B cell (primary cell): ENCODE data around the gene MAP7D3. TPM values are rescaled to one million over a fixed set of nuclear protein-coding genes. Genes with fewer than 3 reads are reported as not detected.

Source experiments
- ATAC-seq: fragments of 200-7000 bp; cut with Tn5 transposase; one replicate; pipeline ENCODE4 v1.10.0; 2021; ENCODE audit warnings: low read depth, mild to moderate bottlenecking, moderate number of reproducible peaks, moderate library complexity
- CTCF ChIA-PET: fragments of 350-600 bp; sonication (Branson Sonifier 250); formaldehyde crosslinking; loops from one replicate; lab custom pipeline; 2021; ENCODE audit warnings: antibody characterized with exemption, inconsistent platforms; lab: Charles Lee
- POLR2A ChIA-PET: fragments of 350-600 bp; sonication (Branson Sonifier 250); formaldehyde crosslinking; loops from one replicate; lab custom pipeline; 2021; ENCODE audit warnings: antibody characterized with exemption; lab: Charles Lee
- DNase-seq: peaks from one replicate; pipeline ENCODE4 v3.0.0; 2013
- H2AFZ ChIP-seq: 2 replicates; pipeline ENCODE4 v1.6.1; 2012; ENCODE audit warnings: mild to moderate bottlenecking, low read depth, low read length; ENCODE audit not compliant: insufficient read depth, poor library complexity, severe bottlenecking
- H3K27ac ChIP-seq, 2 donors: 1 replicate in 1 of 2; 2 replicates in 1 of 2; pipeline ENCODE4 v1.5.1; 2012 to 2013; ENCODE audit warnings: low read length in 2 of 2, mild to moderate bottlenecking in 2 of 2, moderate library complexity in 1 of 2
- H3K27me3 ChIP-seq, 4 experiments: fragments of 200-600 bp in 1 of 4; sonication (generic) in 1 of 4; replicated peaks in 1 of 4; 1 replicate in 2 of 4; 2 replicates in 2 of 4; pipeline versions ENCODE4 v1.6.1 to v1.7.0; 2013 to 2016; ENCODE audit warnings: low read length in 3 of 4, mild to moderate bottlenecking in 2 of 4, mixed read lengths in 1 of 4, moderate library complexity in 1 of 4; ENCODE audit not compliant: insufficient read depth in 4 of 4, control insufficient read depth in 3 of 4; ENCODE audit errors: control extremely low read depth in 1 of 4
- H3K36me3 ChIP-seq, 2 experiments: replicated peaks in 1 of 2; 1 replicate in 1 of 2; 2 replicates in 1 of 2; pipeline versions ENCODE4 v1.6.1 to v1.7.1; 2013; ENCODE audit warnings: low read length in 1 of 2; ENCODE audit not compliant: insufficient read depth in 2 of 2, control insufficient read depth in 1 of 2; ENCODE audit errors: control extremely low read depth in 1 of 2, extremely low read depth in 1 of 2
- H3K4me1 ChIP-seq, 2 donors: fragments of 200-600 bp in 1 of 2; sonication (generic) in 1 of 2; 1 replicate in 1 of 2; 2 replicates in 1 of 2; pipeline versions ENCODE4 v1.5.1 to v1.6.1; 2013 to 2017; ENCODE audit warnings: low read length in 2 of 2; ENCODE audit not compliant: control insufficient read depth in 2 of 2, insufficient read depth in 2 of 2
- H3K4me2 ChIP-seq: replicated peaks from 2 replicates; pipeline ENCODE3; 2012; ENCODE audit warnings: mild to moderate bottlenecking, low read depth, low read length; ENCODE audit not compliant: poor library complexity, severe bottlenecking
- H3K4me3 ChIP-seq, 5 experiments: fragments of 200-600 bp in 1 of 5; sonication (generic) in 1 of 5; 1 replicate in 3 of 5; 2 replicates in 2 of 5; pipeline versions ENCODE4 v1.5.1 to v1.7.0; 2011 to 2016; ENCODE audit warnings: low read length in 4 of 5, mild to moderate bottlenecking in 4 of 5, low read depth in 2 of 5, control low read depth in 1 of 5, moderate library complexity in 1 of 5; ENCODE audit not compliant: insufficient read depth in 1 of 5; ENCODE audit errors: control extremely low read depth in 1 of 5, extremely low read depth in 1 of 5
- H3K79me2 ChIP-seq: fragments of 200-600 bp; sonication (generic); one replicate; pipeline ENCODE4 v1.6.0; 2016; ENCODE audit warnings: low read length; ENCODE audit not compliant: control insufficient read depth, insufficient read depth
- H3K9ac ChIP-seq: fragments of 200-600 bp; sonication (generic); 2 replicates; pipeline ENCODE4 v1.6.1; 2017; ENCODE audit warnings: mild to moderate bottlenecking, low read length, moderate library complexity
- H3K9me3 ChIP-seq, 3 donors: one replicate each; pipeline versions ENCODE4 v1.6.1 to v1.7.1; 2013; ENCODE audit warnings: low read length in 2 of 3; ENCODE audit not compliant: control insufficient read depth in 2 of 3, insufficient read depth in 1 of 3; ENCODE audit errors: control extremely low read depth in 1 of 3
- H4K20me1 ChIP-seq: 2 replicates; pipeline ENCODE4 v1.6.0; 2012; ENCODE audit warnings: mild to moderate bottlenecking, low read length; ENCODE audit not compliant: insufficient read depth, control insufficient read depth, poor library complexity, severe bottlenecking
- H3K27ac Mint-ChIP-seq: one replicate; pipeline ENCODE4 v1.8.0; 2021; ENCODE audit warnings: mixed read lengths
- H3K27me3 Mint-ChIP-seq: one replicate; pipeline ENCODE4 v1.8.0; 2021; ENCODE audit warnings: mixed read lengths
- H3K4me1 Mint-ChIP-seq: one replicate; pipeline ENCODE4 v1.8.0; 2021; ENCODE audit warnings: mixed read lengths
- H3K4me3 Mint-ChIP-seq: one replicate; pipeline ENCODE4 v1.8.0; 2021; ENCODE audit warnings: mixed read lengths
- H3K9me3 Mint-ChIP-seq: one replicate; pipeline ENCODE4 v1.8.0; 2022; ENCODE audit warnings: mixed read lengths; ENCODE audit not compliant: insufficient read depth
- CTCF ChIP-seq: fragments of 200-600 bp; IDR thresholded peaks from one replicate; pipeline ENCODE4 v1.8.0; 2022; ENCODE audit warnings: antibody characterized with exemption, mild to moderate bottlenecking
- EZH2 ChIP-seq: IDR thresholded peaks from 2 replicates; pipeline ENCODE4 v1.6.1; 2012; ENCODE audit warnings: borderline replicate concordance, low read depth, mild to moderate bottlenecking, moderate library complexity, low read length; ENCODE audit not compliant: insufficient read depth, poor library complexity, severe bottlenecking
- WGBS: methylation state at CpG from one replicate; pipeline ENCODE4 v1.1.5; 2013; ENCODE audit warnings: missing lambda C conversion rate; ENCODE audit not compliant: insufficient coverage; 5-methylcytosine and 5-hydroxymethylcytosine counted together
- intact Hi-C: fragments of 100-400 bp; cut with micrococcal nuclease; formaldehyde crosslinking; loops from one replicate; pipeline ENCODE4 v1.10.0; 2022
- polyA plus RNA-seq: library from polyadenylated mRNA; depleted of rRNA; stranded (reverse); fragments of >200 nt; gene quantifications from 2 replicates; pipeline ENCODE4 v1.2.3, GENCODE V29; 2012
- total RNA-seq, 2 donors: library from RNA; stranded (reverse); fragments of 120-200 nt in 1 of 2; gene quantifications; 1 replicate in 1 of 2; 2 replicates in 1 of 2; pipeline versions ENCODE4 v1.2.3 to v1.2.4, GENCODE V29; 2013 to 2022

Gene MAP7D3
- total and polyA plus RNA-seq, 2 donors (not counting 1 experiment from before 2014, with no cell fraction given), result 3.8 to 13.0 TPM

DNA sequence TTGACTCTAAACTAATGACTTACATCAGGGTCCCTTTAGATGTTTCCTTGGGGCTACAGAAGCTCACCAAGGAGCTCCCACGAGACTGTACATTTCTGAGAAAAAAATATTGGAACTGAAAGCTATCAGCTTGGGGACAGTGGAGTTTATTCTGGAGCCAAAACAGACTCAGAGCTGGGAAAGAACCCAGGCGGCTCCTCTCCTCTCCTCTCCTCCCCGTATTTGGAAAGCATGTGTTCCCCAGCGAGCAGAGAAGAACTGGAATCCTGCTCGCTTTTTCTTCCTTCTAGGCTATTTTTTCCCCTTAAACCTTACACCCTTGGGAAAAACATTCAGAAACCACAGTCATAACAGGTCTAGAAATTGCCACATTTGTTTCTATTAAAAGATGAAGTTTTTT, 4.3 kb upstream of the MAP7D3 start:
- no peak overlapping the region for H3K4me2 ChIP-seq
- H3K9ac ChIP-seq, result no peak overlapping the region
- no peaks in the 10 kb centered on the region for H4K20me1 ChIP-seq
- POLR2A ChIA-PET, result no interaction called here
- no peaks in the 10 kb centered on the region for H3K27me3 ChIP-seq
- Mint-ChIP-seq H3K27me3 (no peaks in the 10 kb centered on the region), H3K9me3 (no peaks in the 10 kb centered on the region), H3K4me3 (no peak overlapping the region), H3K27ac (no peak overlapping the region), H3K4me1 (peaks cover 7% of the 10 kb centered on the region)
- no peak for ATAC-seq
- no peaks in the 10 kb centered on the region for H3K36me3 ChIP-seq
- CTCF ChIA-PET, result interaction anchor here (1.6 kb wide), 1 partner anchor 12 kb away, joined by 5 read pairs; no protein-coding TSS in a partner anchor
- H3K4me3 ChIP-seq, result no peak overlapping the region
- WGBS, result no CpG with 5 or more reads among the region's 5 CpGs
- peaks cover 0 to 6% of the 10 kb centered on the region in 2 donors for H3K4me1 ChIP-seq
- TF ChIP-seq CTCF (no peak), EZH2 (no peak)
- H3K79me2 ChIP-seq, result no peaks in the 10 kb centered on the region
- no peak overlapping the region for H3K27ac ChIP-seq
- intact Hi-C loops, result no loop called here
- H3K9me3 ChIP-seq, result no peaks in the 10 kb centered on the region
- DNase-seq, result no peak
- H2AFZ ChIP-seq, result no peak overlapping the region

DNA sequence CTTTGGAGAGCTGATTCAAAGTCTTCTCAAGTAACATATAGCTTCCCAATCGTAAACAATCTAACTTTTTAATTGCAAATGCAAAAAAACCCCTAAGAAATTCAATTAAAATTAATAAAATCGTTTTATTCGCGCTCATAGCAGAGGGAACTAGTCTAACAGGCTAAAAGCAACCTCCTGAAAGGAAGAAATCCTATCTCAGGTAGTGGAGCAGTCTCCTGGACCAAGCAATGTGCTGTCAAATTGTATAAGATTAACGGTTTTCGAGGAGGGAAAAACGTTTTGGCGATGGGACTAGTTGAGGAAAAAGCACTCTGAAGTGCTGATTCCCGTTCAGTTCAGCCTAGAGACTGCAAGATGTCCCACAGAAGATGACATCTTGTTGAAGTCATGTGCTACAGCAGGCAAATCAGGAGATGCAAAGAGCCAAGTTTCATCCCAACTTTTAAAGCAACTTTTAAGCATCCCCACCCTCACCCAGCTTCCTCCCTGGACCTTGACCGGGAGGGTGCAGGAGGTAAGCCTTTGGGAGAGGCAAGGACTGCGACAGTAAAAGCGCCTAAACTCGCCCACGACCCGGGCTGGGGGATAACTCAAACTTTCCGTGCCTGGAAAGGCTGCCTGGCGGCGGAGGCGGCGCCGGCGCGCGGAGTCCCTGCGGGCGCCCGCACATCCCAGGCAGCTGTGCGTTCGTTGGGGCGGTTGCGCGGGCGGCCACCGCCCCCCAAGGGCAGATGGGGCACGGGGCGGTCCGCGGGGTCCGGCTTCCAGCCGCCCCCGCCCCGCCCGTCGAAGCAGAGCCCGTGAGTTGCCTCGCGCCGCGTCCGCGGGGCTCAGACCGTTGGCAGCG, 784 bp downstream of the MAP7D3 start:
- DNase-seq, result no peak
- intact Hi-C loops, result loop anchor here (2.0 to 5.0 kb wide), 4 partner anchors 22 to 278 kb away; partner anchors contain the start of genes FHL1, HTATSF1 and MMGT1
- CTCF ChIA-PET, result interaction anchor here (1.7 kb wide), 1 partner anchor 18 kb away, joined by 7 read pairs; no protein-coding TSS in a partner anchor

More for the DNA sequence above, 784 bp downstream of the MAP7D3 start:
- peak overlapping the region; percentile 77 for H3K27ac Mint-ChIP-seq
- WGBS, result 0% methylated on average over 31 of the region's 53 CpGs
- ATAC-seq, result peak; percentile 28
- POLR2A ChIA-PET, result interaction anchor here (0.6 kb wide), 1 partner anchor 19 kb away, joined by 3 read pairs; no protein-coding TSS in a partner anchor
- no peaks in the 10 kb centered on the region for H3K27me3 Mint-ChIP-seq
- H3K27ac ChIP-seq, result peak overlapping the region; percentile 47 to 70
- H3K27me3 ChIP-seq, result no peaks in the 10 kb centered on the region
- H3K4me3 ChIP-seq, result peak overlapping the region; percentile 38 to 75 (median 67)
- no peaks in the 10 kb centered on the region for H3K9me3 Mint-ChIP-seq
- peak overlapping the region; percentile 72 for H3K4me2 ChIP-seq
- TF ChIP-seq CTCF, result no peak
- TF ChIP-seq EZH2, result no peak
- H4K20me1 ChIP-seq, result no peaks in the 10 kb centered on the region
- no peaks in the 10 kb centered on the region for H3K79me2 ChIP-seq
- peak overlapping the region; percentile 90 for H2AFZ ChIP-seq
- peaks cover 10% of the 10 kb centered on the region for H3K4me1 Mint-ChIP-seq
- H3K9me3 ChIP-seq, result no peaks in the 10 kb centered on the region
- no peaks in the 10 kb centered on the region for H3K36me3 ChIP-seq
- peak overlapping the region; percentile 87 for H3K4me3 Mint-ChIP-seq
- H3K9ac ChIP-seq, result peak overlapping the region; percentile 73
- H3K4me1 ChIP-seq, result peaks cover 5 to 11% of the 10 kb centered on the region in 2 donors
